Glutamatergic neuron (in vitro differentiated cells): ENCODE measurements around the gene VSTM1. TPM values are rescaled to one million over a fixed set of nuclear protein-coding genes. Genes with fewer than 3 reads are reported as not detected.

Source experiments
- DNase-seq: peaks from one replicate; pipeline ENCODE4 v3.0.0; 2022
- H3K27ac Mint-ChIP-seq: one replicate; pipeline ENCODE4 v1.8.0; 2020; ENCODE audit warnings: mild to moderate bottlenecking, mixed read lengths, inconsistent platforms; ENCODE audit not compliant: unreplicated experiment
- H3K27me3 Mint-ChIP-seq: one replicate; pipeline ENCODE4 v1.8.0; 2020; ENCODE audit warnings: mild to moderate bottlenecking, moderate library complexity, mixed read lengths, inconsistent platforms; ENCODE audit not compliant: unreplicated experiment
- H3K36me3 Mint-ChIP-seq: one replicate; pipeline ENCODE4 v1.8.0; 2020; ENCODE audit warnings: mild to moderate bottlenecking, mixed read lengths, inconsistent platforms; ENCODE audit not compliant: unreplicated experiment
- H3K4me1 Mint-ChIP-seq: one replicate; pipeline ENCODE4 v1.8.0; 2020; ENCODE audit warnings: mild to moderate bottlenecking, low read depth, mixed read lengths, inconsistent platforms; ENCODE audit not compliant: unreplicated experiment
- H3K4me3 Mint-ChIP-seq: one replicate; pipeline ENCODE4 v1.8.0; 2020; ENCODE audit warnings: mild to moderate bottlenecking, mixed read lengths, inconsistent platforms; ENCODE audit not compliant: unreplicated experiment
- H3K9me3 Mint-ChIP-seq: one replicate; pipeline ENCODE4 v1.8.0; 2020; ENCODE audit warnings: mild to moderate bottlenecking, moderate library complexity, mixed read lengths, inconsistent platforms; ENCODE audit not compliant: unreplicated experiment
- total RNA-seq: library from RNA; stranded (reverse); fragmentation: NEBNext Ultra II Directional; extraction: Animal tissue kit (Norgen Biotek cat#: 25700); gene quantifications from one replicate; pipeline ENCODE4 v1.2.1, GENCODE V29; 2021; ENCODE audit not compliant: unreplicated experiment
- TF ChIP-seq, protein P1 (sequence below): fragments of 200-600 bp; sonication (generic); IDR thresholded peaks from one replicate; pipeline ENCODE4 v1.5.0; 2021; ENCODE audit not compliant: partially characterized antibody, unreplicated experiment

Gene VSTM1
- total RNA-seq, 1 donor from 2014 or later = not detected

DNA sequence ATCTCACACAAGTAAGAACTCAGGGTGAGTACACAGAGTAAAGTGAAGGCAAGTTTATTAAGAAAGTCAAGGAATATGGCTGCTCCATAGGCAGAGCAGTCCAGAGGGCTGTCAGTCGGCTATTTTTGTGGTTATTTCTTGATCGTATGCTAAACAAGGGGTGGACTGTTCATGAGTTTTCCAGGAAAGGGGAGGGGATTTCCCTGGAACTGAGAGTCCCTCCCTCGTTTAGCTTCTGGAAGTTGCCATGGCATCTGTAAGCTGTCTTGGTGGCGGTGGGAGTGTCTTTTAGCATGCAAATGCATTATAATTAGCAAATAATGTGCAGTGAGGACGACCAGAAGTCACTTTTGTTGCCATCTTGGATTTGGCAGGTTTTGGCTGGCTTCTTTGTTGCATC is 5.8 kb upstream of the VSTM1 start:
- no peak for DNase-seq
- TF ChIP-seq, protein P1, sequence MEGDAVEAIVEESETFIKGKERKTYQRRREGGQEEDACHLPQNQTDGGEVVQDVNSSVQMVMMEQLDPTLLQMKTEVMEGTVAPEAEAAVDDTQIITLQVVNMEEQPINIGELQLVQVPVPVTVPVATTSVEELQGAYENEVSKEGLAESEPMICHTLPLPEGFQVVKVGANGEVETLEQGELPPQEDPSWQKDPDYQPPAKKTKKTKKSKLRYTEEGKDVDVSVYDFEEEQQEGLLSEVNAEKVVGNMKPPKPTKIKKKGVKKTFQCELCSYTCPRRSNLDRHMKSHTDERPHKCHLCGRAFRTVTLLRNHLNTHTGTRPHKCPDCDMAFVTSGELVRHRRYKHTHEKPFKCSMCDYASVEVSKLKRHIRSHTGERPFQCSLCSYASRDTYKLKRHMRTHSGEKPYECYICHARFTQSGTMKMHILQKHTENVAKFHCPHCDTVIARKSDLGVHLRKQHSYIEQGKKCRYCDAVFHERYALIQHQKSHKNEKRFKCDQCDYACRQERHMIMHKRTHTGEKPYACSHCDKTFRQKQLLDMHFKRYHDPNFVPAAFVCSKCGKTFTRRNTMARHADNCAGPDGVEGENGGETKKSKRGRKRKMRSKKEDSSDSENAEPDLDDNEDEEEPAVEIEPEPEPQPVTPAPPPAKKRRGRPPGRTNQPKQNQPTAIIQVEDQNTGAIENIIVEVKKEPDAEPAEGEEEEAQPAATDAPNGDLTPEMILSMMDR = no peak
- Mint-ChIP-seq H3K36me3 (peaks cover 5% of the 10 kb centered on the region), H3K4me3 (no peak overlapping the region), H3K9me3 (peaks cover 4% of the 10 kb centered on the region), H3K27ac (no peak overlapping the region), H3K27me3 (no peaks in the 10 kb centered on the region), H3K4me1 (no peaks in the 10 kb centered on the region)

DNA sequence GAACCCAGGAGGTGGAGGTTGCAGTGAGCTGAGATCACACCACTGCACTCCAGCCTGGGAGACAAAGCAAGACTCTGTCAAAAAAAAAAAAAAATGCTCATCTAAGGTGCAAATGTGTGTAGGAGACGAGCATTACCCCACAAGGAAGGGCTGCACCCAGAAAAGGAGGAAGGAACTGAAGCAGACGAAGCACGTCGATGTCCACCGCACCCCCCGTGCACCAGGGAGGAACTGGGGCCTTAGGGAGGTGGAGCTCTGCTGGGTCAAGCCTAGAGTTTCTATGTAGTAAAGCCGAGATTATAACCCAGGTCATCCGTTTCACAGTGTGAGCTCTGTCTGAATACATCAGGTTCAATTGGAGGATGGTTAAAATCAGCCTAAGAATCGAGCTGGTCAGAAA is 1.1 kb downstream of the VSTM1 start:
- no peak overlapping the region for H3K27ac Mint-ChIP-seq
- H3K27me3 Mint-ChIP-seq = no peaks in the 10 kb centered on the region
- H3K9me3 Mint-ChIP-seq = peaks cover 1% of the 10 kb centered on the region
- DNase-seq = no peak
- H3K4me3 Mint-ChIP-seq = no peak overlapping the region
- TF ChIP-seq, protein P1 = no peak
- no peaks in the 10 kb centered on the region for H3K36me3 Mint-ChIP-seq
- H3K4me1 Mint-ChIP-seq = no peaks in the 10 kb centered on the region

DNA sequence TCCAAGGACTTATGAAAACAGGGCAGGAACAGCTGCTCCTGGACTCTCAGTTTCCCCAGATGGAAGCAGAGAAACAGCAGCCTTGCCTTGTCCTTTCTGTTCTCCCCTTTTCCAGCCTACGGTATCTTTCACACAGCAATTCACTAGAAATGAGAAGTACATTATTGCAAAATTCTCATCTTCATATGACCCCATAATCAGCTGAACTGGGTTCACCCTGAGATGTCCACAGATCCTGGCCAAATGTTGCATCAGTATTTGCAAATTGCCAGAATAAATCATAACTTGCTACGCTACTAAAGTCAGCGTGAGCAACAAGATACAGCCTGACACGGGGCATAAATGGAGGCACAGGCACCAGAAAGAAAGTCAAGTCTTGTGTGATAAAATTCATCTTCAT is 16.1 kb downstream of the VSTM1 start:
- Mint-ChIP-seq H3K4me1 (no peaks in the 10 kb centered on the region), H3K9me3 (peaks cover 1% of the 10 kb centered on the region), H3K27ac (no peak overlapping the region)

DNA sequence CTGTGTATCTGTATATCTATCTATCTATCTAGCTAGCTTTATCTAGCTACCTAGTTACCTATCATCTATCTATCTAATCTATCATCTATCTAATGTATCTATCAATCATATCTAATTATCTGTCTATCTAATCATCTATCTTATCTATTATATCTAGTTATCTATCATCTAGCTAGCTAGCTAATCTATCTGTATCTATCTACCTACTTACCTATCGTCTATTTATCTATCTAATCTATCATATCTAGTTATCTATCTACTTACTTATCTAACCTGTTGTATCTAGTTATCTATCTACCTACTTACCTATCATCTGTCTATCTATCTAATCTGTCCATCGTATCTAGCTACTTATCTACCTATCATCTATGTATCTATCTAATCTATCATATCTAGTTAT is 17.9 kb downstream of the VSTM1 start:
- H3K9me3 Mint-ChIP-seq = peaks cover 1% of the 10 kb centered on the region
- H3K36me3 Mint-ChIP-seq = no peaks in the 10 kb centered on the region
- H3K4me3 Mint-ChIP-seq = no peak overlapping the region
- no peak for DNase-seq
- H3K27ac Mint-ChIP-seq = no peak overlapping the region
- peaks cover 2% of the 10 kb centered on the region for H3K27me3 Mint-ChIP-seq
- no peaks in the 10 kb centered on the region for H3K4me1 Mint-ChIP-seq
- TF ChIP-seq, protein P1 = no peak

More for the DNA sequence above, 16.1 kb downstream of the VSTM1 start:
- DNase-seq = no peak
- TF ChIP-seq, protein P1 = no peak
- Mint-ChIP-seq H3K4me3 (no peak overlapping the region), H3K36me3 (no peaks in the 10 kb centered on the region), H3K27me3 (peaks cover 2% of the 10 kb centered on the region)

DNA sequence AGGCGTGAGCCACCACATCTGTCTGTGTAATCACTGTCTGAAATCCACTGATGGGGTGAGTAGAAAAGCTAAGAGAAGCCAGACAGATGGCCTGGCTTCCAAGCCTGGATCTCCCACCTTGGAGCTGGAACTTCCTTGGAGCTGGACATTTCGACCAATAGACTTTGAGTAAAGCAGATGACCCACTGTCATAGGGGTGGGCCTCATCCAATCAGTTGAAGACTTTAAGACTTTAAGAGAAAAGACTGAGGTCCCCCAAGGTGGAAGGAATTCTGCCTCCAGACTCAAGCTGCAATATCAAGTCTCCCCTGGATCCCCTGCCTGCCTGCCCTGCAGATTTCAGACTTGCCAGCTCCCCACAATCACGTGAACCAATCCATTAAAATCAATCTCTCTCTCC is 20.7 kb downstream of the VSTM1 start:
- TF ChIP-seq, protein P1 = no peak
- Mint-ChIP-seq H3K27me3 (no peaks in the 10 kb centered on the region), H3K27ac (no peak overlapping the region), H3K4me1 (no peaks in the 10 kb centered on the region), H3K9me3 (peaks cover 1% of the 10 kb centered on the region), H3K4me3 (no peak overlapping the region), H3K36me3 (no peaks in the 10 kb centered on the region)
- DNase-seq = no peak
